A673 (cell line): Measurements from ENCODE around the gene KLHL26.

ENCODE experiments used
- CTCF ChIP-seq: fragments of 300-800, 200-600 bp; sonication (generic); conservative IDR thresholded peaks from 2 replicates; pipeline ENCODE4 v1.5.1; 2017; ENCODE audit warnings: low read depth, mild to moderate bottlenecking, antibody characterized with exemption, low read length, moderate library complexity, mixed read lengths
- EZH2 ChIP-seq: fragments of 200-600 bp; sonication (generic); IDR thresholded peaks from 2 replicates; pipeline ENCODE4 v1.6.1; 2017; ENCODE audit warnings: borderline replicate concordance, low read depth, mild to moderate bottlenecking, mixed read lengths, antibody characterized with exemption, low read length; ENCODE audit not compliant: poor library complexity, severe bottlenecking

GRCh38 chr19:18587561-18587960 lies 49.3 kb upstream of the KLHL26 start:
- no peak for TF ChIP-seq CTCF
- no peak for TF ChIP-seq EZH2
